Tibial artery (tissue), 4 donors: ENCODE measurements around the gene ROBO1.
"Not testable (repeated sequence)": the region's sequence is repeated elsewhere in the genome, so short reads cannot be mapped to it uniquely, and the experiment has no call there.

Experiments used
- DNase-seq, 2 donors: peaks; one replicate each; pipeline ENCODE4 v3.0.0-alpha.2; 2019
- H3K27ac ChIP-seq, 2 donors: fragments of 200-600 bp; sonication (generic) in 1 of 2; 1 replicate in 1 of 2; 2 replicates in 1 of 2; pipeline ENCODE4 v1.5.1; 2018 to 2019; ENCODE audit warnings: mild to moderate bottlenecking in 1 of 2
- H3K27me3 ChIP-seq, 2 donors: fragments of 200-600 bp; sonication (generic) in 1 of 2; one replicate each; pipeline versions ENCODE4 v1.5.1 to v1.6.0; 2016 to 2019
- H3K36me3 ChIP-seq, 3 donors: fragments of 200-600 bp; sonication (generic) in 2 of 3; one replicate each; pipeline ENCODE4 v1.5.1; 2016 to 2019; ENCODE audit warnings: mild to moderate bottlenecking in 2 of 3
- H3K4me1 ChIP-seq, 4 donors: fragments of 200-600 bp; sonication (generic) in 2 of 4; 1 replicate in 3 of 4; 2 replicates in 1 of 4; pipeline ENCODE4 v1.5.1; 2016 to 2019
- H3K4me3 ChIP-seq, 2 donors: fragments of 200-600 bp; sonication (generic) in 1 of 2; 1 replicate in 1 of 2; 2 replicates in 1 of 2; pipeline ENCODE4 v1.5.1; 2018 to 2019; ENCODE audit warnings: mild to moderate bottlenecking in 2 of 2
- H3K9me3 ChIP-seq, 3 donors: fragments of 200-600 bp; sonication (generic) in 1 of 3; one replicate each; pipeline ENCODE4 v1.5.1; 2016 to 2019
- CTCF ChIP-seq, 2 experiments: fragments of 200-600 bp in 1 of 2; fragments of 450-650 bp in 1 of 2; IDR thresholded peaks; one replicate each; pipeline ENCODE4 v1.5.1; 2017 to 2019; ENCODE audit warnings: antibody characterized with exemption in 2 of 2, mild to moderate bottlenecking in 1 of 2, moderate library complexity in 1 of 2
- intact Hi-C: fragments of 100-400 bp; cut with DNase I; formaldehyde crosslinking; loops from one replicate; pipeline ENCODE4 v1.15.0; 2023; ENCODE audit warnings: low total_unique reads

ROBO1 gene

GRCh38 chr3:78689378-78689777, 1078.4 kb downstream of the ROBO1 start:
- no peaks in the 10 kb centered on the region for H3K27me3 ChIP-seq

GRCh38 chr3:78687520-78687919, 1080.3 kb downstream of the ROBO1 start:
- no peak overlapping the region for H3K27ac ChIP-seq
- H3K9me3 ChIP-seq: no peaks in the 10 kb centered on the region
- no peak overlapping the region for H3K4me3 ChIP-seq
- peaks cover 0 to 5% (median 0%) of the 10 kb centered on the region in 4 donors for H3K4me1 ChIP-seq
- TF ChIP-seq CTCF (IDR thresholded peaks at IDR 0.05): no peak
- H3K27me3 ChIP-seq: no peaks in the 10 kb centered on the region
- intact Hi-C loops: no loop called here
- peaks cover 0 to 6% (median 0%) of the 10 kb centered on the region in 3 donors for H3K36me3 ChIP-seq
- no peak for DNase-seq

More at GRCh38 chr3:78689378-78689777, 1078.4 kb downstream of the ROBO1 start:
- Histone ChIP-seq H3K4me3 (no peak overlapping the region), H3K4me1 (peaks cover 0 to 5% (median 0%) of the 10 kb centered on the region in 4 donors), H3K36me3 (peaks cover 0 to 1% (median 0%) of the 10 kb centered on the region in 3 donors), H3K27ac (no peak overlapping the region), H3K9me3 (no peaks in the 10 kb centered on the region)
- intact Hi-C loops: no loop called here
- no peak for TF ChIP-seq CTCF (IDR thresholded peaks at IDR 0.05)
- no peak for DNase-seq

GRCh38 chr3:78683284-78683683, 1084.5 kb downstream of the ROBO1 start:
- intact Hi-C loops: no loop called here
- H3K4me1 ChIP-seq: no peaks in the 10 kb centered on the region
- no peaks in the 10 kb centered on the region for H3K9me3 ChIP-seq
- H3K36me3 ChIP-seq: peaks cover 0 to 12% (median 0%) of the 10 kb centered on the region in 3 donors
- H3K27me3 ChIP-seq: no peaks in the 10 kb centered on the region
- TF ChIP-seq CTCF (IDR thresholded peaks at IDR 0.05): no peak
- no peak overlapping the region for H3K27ac ChIP-seq
- no peak for DNase-seq
- H3K4me3 ChIP-seq: no peak overlapping the region

- H3K9me3 ChIP-seq, H3K4me1 ChIP-seq, H3K4me3 ChIP-seq, DNase-seq, intact Hi-C loops, H3K27me3 ChIP-seq, H3K36me3 ChIP-seq, H3K27ac ChIP-seq: not testable (repeated sequence)
These were observed 1092.5 kb downstream of the ROBO1 start for GRCh38 chr3:78675119-78675805.

GRCh38 chr3:78670746-78671145, 1097.1 kb downstream of the ROBO1 start:
- H3K27ac ChIP-seq: no peak overlapping the region
- TF ChIP-seq CTCF (IDR thresholded peaks at IDR 0.05): no peak

GRCh38 chr3:78670094-78670493, 1097.7 kb downstream of the ROBO1 start:
- Histone ChIP-seq H3K27me3 (no peaks in the 10 kb centered on the region), H3K4me1 (no peaks in the 10 kb centered on the region), H3K27ac (no peak overlapping the region), H3K36me3 (no peaks in the 10 kb centered on the region), H3K4me3 (no peak overlapping the region), H3K9me3 (no peaks in the 10 kb centered on the region)
- TF ChIP-seq CTCF (IDR thresholded peaks at IDR 0.05): no peak
- intact Hi-C loops: no loop called here
- no peak for DNase-seq

More at GRCh38 chr3:78670746-78671145, 1097.1 kb downstream of the ROBO1 start:
- no peak for DNase-seq
- no peaks in the 10 kb centered on the region for H3K27me3 ChIP-seq
- no peaks in the 10 kb centered on the region for H3K9me3 ChIP-seq
- H3K4me1 ChIP-seq: no peaks in the 10 kb centered on the region
- intact Hi-C loops: no loop called here
- H3K36me3 ChIP-seq: no peaks in the 10 kb centered on the region
- H3K4me3 ChIP-seq: no peak overlapping the region
